HEK293T (cell line): Measurements from ENCODE around the gene PTGDR2.

Experiments
- ELF4 ChIP-seq: fragments of 450-650 bp; IDR thresholded peaks from 2 replicates; pipeline ENCODE4 v1.6.1; 2017; ENCODE audit warnings: antibody characterized with exemption
- FOXM1 ChIP-seq: fragments of 450-650 bp; IDR thresholded peaks from 2 replicates; pipeline ENCODE4 v1.6.1; 2017; ENCODE audit warnings: mild to moderate bottlenecking, borderline replicate concordance
- NFRKB ChIP-seq: fragments of 450-650 bp; IDR thresholded peaks from 2 replicates; pipeline ENCODE4 v1.6.1; 2016; ENCODE audit warnings: mild to moderate bottlenecking, moderate library complexity
- ZNF384 ChIP-seq: fragments of 450-650 bp; IDR thresholded peaks from 2 replicates; pipeline ENCODE4 v1.6.1; 2016

GRCh38 chr11:60873533-60873932 is 17.8 kb upstream of the PTGDR2 start:
- TF ChIP-seq FOXM1: no peak
- TF ChIP-seq ELF4: no peak
- TF ChIP-seq ZNF384: no peak
- TF ChIP-seq NFRKB: no peak
